OCI-LY7 (cell line): Measurements from ENCODE around the gene RBP3.

Source experiments
- CTCF ChIP-seq: fragments of 200-600 bp; sonication (generic); conservative IDR thresholded peaks from 2 replicates; pipeline ENCODE4 v1.5.1; 2014; ENCODE audit warnings: mild to moderate bottlenecking, antibody characterized with exemption, low read length, moderate library complexity, mixed read lengths
- EZH2phosphoT487 ChIP-seq: fragments of 200-600 bp; sonication (generic); IDR thresholded peaks from 2 replicates; pipeline ENCODE4 v1.6.1; 2018; ENCODE audit warnings: low read depth, borderline replicate concordance, mild to moderate bottlenecking, mixed run types, antibody characterized with exemption, low read length, moderate library complexity, mixed read lengths

- TF ChIP-seq CTCF (no peak), EZH2phosphoT487 (no peak)
Measured at GRCh38 chr10:47362199-47362598, 14.0 kb downstream of the RBP3 start.
